Upper lobe of left lung (tissue), 4 donors: ENCODE measurements around the gene SLC25A21.
"Not testable (repeated sequence)": the region's sequence is repeated elsewhere in the genome, so short reads cannot be mapped to it uniquely, and the experiment has no call there.

Source experiments
- EP300 ChIP-seq, 4 donors: sonication (generic); formaldehyde crosslinking; IDR thresholded peaks; one replicate each; pipeline ENCODE4 v1.5.1; 2017; ENCODE audit warnings: antibody characterized with exemption in 4 of 4, control low read depth in 2 of 4
- POLR2A ChIP-seq, 4 donors: fragments of 450-650 bp; IDR thresholded peaks; one replicate each; pipeline ENCODE4 v1.5.1; 2016 to 2017; ENCODE audit warnings: antibody characterized with exemption in 4 of 4, mild to moderate bottlenecking in 2 of 4
- POLR2AphosphoS5 ChIP-seq, 2 donors: sonication (generic); formaldehyde crosslinking; IDR thresholded peaks; one replicate each; pipeline ENCODE4 v1.5.1; 2017; ENCODE audit warnings: antibody characterized with exemption in 2 of 2
- TF ChIP-seq, protein P1 (sequence below), 6 experiments: fragments of 450-650 bp in 4 of 6; fragments of 200-600 bp in 2 of 6; sonication (generic) in 2 of 6; IDR thresholded peaks; one replicate each; pipeline ENCODE4 v1.5.1; 2016 to 2019; ENCODE audit warnings: antibody characterized with exemption in 6 of 6

DNA sequence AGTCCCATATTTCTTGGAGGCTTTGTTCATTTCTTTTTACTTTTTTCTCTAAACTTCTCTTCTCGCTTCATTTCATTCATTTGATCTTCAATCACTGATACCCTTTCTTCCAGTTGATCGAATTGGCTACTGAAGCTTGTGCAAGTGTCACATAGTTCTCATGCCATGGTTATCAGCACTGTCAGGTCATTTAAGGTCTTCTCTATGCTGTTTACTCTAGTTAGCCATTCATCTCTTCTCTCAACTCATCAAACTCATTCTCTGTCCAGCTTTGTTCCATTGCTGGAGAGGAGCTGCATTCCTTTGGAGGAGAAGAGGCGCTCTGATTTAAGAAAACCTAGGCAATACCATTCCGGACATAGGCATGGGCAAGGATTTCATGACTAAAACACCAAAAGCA lies 192.0 kb downstream of the SLC25A21 start:
- TF ChIP-seq, protein P1, sequence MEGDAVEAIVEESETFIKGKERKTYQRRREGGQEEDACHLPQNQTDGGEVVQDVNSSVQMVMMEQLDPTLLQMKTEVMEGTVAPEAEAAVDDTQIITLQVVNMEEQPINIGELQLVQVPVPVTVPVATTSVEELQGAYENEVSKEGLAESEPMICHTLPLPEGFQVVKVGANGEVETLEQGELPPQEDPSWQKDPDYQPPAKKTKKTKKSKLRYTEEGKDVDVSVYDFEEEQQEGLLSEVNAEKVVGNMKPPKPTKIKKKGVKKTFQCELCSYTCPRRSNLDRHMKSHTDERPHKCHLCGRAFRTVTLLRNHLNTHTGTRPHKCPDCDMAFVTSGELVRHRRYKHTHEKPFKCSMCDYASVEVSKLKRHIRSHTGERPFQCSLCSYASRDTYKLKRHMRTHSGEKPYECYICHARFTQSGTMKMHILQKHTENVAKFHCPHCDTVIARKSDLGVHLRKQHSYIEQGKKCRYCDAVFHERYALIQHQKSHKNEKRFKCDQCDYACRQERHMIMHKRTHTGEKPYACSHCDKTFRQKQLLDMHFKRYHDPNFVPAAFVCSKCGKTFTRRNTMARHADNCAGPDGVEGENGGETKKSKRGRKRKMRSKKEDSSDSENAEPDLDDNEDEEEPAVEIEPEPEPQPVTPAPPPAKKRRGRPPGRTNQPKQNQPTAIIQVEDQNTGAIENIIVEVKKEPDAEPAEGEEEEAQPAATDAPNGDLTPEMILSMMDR (IDR thresholded peaks at IDR 0.05) = not testable (repeated sequence)
- TF ChIP-seq EP300, POLR2A, POLR2AphosphoS5 (IDR thresholded peaks at IDR 0.05): not testable (repeated sequence)
